Testis (tissue), 2 donors: ENCODE data around the gene PPP1R15A.

ENCODE experiments used
- CTCF ChIP-seq, 3 experiments: fragments of 450-650 bp in 2 of 3; fragments of 200-600 bp in 1 of 3; sonication (generic) in 1 of 3; IDR thresholded peaks; one replicate each; pipeline ENCODE4 v1.5.1; 2016 to 2019; ENCODE audit warnings: antibody characterized with exemption in 3 of 3, mild to moderate bottlenecking in 2 of 3, moderate library complexity in 1 of 3
- POLR2A ChIP-seq: fragments of 450-650 bp; IDR thresholded peaks from one replicate; pipeline ENCODE4 v1.6.1; 2017; ENCODE audit warnings: antibody characterized with exemption, mild to moderate bottlenecking, moderate library complexity

GRCh38 chr19:48830965-48831364 is 41.3 kb upstream of the PPP1R15A start:
- TF ChIP-seq CTCF (IDR thresholded peaks at IDR 0.05) (no peak), POLR2A (no peak)
